Ecto neural progenitor cell (in vitro differentiated cells): ENCODE results near the gene COL16A1.

ENCODE experiments used
- DNase-seq: peaks from one replicate; pipeline ENCODE4 v3.0.0-alpha.2; 2018; ENCODE audit warnings: low spot score

Gene COL16A1

DNA sequence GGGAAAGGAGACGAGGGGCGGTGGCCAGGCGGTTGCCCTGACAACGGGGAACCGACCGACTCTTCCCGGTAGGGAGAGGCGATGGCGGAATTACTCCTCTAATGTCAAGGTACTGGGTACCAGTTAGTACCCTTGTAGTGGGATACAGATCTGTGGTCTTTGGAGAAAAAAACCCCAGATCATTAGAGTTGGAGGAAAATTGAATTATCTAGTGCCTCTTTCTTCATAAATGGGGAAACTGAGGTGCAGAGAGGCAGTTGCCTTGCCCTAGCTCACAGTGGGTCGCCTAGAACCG is 58.6 kb downstream of the COL16A1 start:
- no peak for DNase-seq

DNA sequence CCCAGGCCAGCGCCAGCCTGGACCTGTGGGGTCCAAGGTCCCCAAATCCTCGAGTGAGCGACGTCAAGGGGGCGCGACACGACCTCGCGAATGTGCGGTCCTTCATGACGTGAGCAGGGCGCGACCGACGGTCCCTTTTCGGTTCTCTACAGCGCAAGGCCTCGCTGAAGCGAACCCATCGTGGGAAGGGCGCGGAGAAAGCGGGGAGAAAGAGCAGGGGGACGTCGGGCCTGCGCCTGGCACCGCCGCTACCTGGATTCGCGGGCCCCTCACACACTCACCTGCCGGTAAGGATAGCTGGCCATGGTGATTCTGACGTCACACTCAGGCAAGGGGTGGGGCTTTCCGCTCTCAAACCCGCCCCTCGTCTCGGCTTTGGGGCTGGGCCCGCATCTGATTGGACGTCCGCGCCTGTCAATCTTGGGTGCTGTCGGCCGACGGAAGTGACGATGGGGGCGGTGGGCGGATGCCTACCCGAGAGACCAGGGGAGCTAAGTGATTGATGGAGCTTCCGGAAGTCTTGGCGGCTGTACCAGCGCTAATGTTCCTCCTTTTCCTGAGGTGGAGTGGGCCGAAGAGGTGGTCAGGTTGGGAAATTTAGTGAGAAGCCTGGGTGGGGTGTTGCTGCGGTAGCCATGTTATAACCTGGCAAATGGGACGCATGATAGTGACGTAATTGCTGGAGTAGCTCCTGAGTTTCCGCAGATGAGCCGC is 59.1 kb downstream of the COL16A1 start, which contains the start of gene PEF1:
Gene PEF1 (minus strand): TSS at position 317 of the 714 bp plus-strand sequence. CDS start 12 bp downstream, at position 305.
- DNase-seq, result peak; percentile 99

GRCh38 chr1:31643976-31644559 is 59.7 kb downstream of the COL16A1 start:
- no peak for DNase-seq

DNA sequence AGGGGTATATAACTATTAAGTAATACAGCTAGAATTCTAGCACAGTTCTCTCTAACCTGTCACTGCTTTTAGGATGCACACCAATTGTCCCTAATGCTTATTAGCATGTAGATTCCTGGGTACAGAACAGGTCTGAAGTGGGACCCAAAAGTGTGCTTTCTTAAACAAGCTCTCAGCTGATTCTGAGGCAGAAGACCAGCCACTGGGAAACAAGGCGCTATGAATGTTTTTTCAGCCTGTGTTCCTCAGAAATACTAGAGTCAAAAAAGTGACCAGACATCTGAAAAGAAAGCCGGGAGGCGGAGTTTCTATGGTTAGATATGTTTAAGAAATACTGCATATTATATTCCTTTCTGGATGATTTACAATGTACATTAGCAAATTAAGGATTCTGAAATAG is 60.9 kb downstream of the COL16A1 start:
- no peak for DNase-seq

DNA sequence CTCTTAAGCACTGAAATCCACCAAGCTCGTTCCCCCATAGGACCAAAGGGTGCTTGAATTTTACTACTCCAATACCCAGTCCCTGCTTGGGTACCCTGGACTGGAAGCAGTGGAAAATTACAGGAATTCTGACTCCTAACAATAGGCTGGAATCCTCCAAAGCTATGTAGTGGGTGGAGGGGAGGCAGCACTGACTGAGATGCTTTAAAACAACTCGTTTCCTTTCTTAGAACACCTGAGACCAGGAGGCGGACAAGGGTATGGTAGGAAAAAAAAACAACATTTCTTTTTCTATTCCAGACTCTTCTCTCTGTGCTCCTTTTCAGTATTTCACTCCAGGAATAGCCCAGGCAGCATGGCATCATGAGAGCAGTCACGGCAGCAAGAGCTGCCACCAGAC is 61.5 kb downstream of the COL16A1 start:
- no peak for DNase-seq

GRCh38 chr1:31640964-31641363 is 62.9 kb downstream of the COL16A1 start:
- no peak for DNase-seq

GRCh38 chr1:31640179-31640578 is 63.6 kb downstream of the COL16A1 start:
- no peak for DNase-seq

- no peak for DNase-seq
These were observed 64.3 kb downstream of the COL16A1 start for GRCh38 chr1:31639543-31639942.

DNA sequence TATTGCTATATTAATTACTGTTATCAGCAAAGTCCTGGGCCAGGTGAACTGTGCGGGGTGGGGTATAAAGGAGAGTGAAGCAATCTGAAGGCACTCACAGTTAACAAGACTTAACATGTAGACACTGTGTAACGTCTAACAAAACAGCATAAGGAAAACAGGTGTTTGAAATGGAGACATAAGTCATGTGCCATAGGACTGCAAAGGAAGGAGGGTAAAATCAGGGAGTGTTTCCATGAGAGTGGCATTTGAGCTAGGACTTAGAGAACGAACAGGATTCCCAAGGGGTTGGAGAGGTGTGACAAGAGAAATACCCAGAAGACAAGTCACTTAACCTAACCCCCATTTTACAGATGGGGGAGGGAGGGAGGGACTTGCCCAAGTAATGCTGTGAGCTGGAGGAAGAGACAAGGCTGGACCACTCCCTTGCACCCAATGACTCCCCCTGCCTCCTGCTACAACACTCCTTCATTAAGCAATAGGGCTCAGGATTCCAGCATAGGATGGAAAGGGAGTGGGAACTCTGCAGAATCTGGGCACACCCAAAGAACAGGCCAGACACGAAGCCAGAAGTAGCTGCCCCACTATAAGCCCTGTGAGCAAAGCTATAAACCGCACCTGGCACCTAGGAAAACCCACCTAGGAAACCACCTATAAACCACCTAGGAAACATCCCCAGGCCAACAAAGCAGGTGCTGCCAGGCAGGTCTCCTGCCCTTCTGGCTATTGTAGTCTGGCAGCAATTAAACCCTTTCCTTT is 65.7 kb downstream of the COL16A1 start:
- no peak for DNase-seq

DNA sequence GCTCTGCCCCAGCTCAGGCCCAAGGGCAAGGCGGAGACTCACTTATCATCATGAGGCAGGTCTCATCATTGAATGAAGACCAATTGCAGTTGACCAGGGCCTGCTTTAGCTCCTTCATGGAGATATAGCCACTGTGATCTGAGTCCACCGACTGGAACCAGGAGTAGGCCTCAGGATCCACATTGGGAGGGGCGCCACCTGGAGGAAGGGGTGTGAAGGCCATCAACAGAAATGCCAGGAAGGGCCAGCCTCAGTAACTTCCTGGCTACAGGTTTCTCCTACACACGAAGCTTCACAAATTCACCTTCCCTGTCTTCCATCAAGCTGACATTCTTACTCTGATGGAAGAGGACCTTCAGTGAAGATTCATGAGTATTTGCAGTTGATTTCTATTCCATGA is 70.7 kb downstream of the COL16A1 start:
- DNase-seq, result no peak

- no peak for DNase-seq
These were observed 71.2 kb downstream of the COL16A1 start for GRCh38 chr1:31632649-31633048.

GRCh38 chr1:31628931-31629556 is 74.8 kb downstream of the COL16A1 start:
- DNase-seq, result no peak

DNA sequence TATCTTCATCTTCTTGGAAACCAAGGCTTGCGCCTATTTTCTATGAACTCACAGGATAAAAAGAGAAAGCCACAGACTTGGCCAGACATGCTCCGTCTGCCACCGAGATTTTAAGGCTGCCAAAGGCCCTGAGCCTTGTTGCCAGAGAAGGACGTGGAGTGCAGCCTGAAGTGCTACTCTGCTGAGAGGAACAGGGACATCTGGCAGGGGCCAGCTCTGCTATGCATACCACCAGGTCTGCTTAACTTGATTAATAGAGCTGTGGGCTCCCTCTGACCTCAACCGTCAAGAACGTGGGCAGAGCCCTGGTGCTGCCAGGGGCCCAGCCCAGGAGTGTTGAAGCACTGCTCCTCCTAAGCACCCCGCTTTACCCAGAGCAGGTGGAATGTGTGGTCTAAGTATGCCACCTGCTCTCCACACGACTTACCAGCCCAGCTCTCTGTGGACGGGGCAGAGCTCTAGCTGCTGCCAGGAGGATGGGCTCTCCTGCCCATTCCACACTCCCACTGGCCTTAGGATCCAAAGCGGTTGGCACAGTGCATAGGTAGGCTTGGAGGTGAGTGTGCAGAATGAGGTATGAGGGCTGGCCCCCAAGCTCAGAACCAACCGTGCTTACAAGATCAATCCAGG is 75.8 kb downstream of the COL16A1 start:
- DNase-seq, result no peak

- peak; percentile 40 for DNase-seq
These were observed 76.4 kb downstream of the COL16A1 start for GRCh38 chr1:31627301-31627929.

GRCh38 chr1:31626223-31627207 is 77.3 kb downstream of the COL16A1 start:
- peak; percentile 49 for DNase-seq

GRCh38 chr1:31625561-31626222 is 78.1 kb downstream of the COL16A1 start:
- no peak for DNase-seq

DNA sequence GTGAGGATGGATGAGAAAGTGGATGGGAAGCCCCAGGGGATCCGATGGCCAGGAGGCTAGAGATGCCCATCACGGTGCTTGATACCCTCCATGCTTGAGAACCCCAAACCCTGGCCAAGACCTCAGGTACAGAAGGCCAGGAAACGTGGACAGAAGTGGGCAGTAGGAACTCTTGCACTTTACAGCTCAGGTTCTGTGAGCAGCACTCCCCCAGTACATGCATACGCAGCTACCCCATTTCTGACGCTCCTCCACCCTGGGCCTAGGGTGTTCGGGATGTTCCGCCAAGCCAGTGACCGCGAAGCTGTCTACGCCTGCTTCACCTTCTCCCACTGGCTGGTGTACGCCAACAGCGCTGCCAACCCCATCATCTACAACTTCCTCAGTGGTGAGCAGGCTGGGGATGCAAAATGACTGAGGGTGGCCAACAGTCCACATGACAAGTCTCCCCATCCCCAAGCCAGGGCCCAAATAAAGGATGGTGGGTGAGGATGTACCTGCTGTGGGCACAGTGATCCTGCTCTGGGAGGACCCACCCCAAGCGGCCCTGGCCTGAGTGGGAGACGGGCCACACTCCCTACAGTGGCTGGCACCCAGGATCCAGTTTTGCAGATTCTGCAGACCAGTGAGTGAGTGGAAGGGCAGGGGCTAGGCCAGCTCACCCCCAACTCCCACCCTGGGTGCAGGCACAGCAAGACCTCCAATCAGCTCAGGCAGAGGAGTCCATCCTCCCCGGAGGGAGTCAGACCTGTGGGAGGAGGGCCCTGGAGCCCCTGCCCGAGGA is 78.9 kb downstream of the COL16A1 start:
- DNase-seq, result no peak

DNA sequence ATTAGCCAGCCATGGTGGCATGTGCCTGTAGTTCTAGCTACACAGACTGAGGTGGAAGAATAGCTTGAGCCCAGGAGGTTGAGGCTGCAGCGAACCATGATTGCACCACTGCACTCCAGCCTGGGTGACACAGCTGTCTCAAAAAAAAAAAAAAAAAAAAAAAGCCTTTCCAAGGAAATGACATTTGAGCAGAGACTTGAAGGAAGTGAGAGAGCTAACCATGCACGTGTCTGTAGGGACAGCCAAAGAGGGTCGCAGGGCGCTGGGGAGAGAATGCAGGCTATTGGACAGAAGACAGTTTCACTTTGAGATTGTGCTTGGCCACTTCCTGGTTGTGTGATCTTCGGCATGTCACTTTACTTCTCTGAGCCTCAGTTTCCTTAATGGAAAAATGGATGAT is 79.5 kb downstream of the COL16A1 start:
- DNase-seq, result no peak

GRCh38 chr1:31623365-31623764 is 80.5 kb downstream of the COL16A1 start:
- DNase-seq, result no peak
